ENCODE measurements around the gene SECISBP2. TPM values are rescaled to one million over a fixed set of nuclear protein-coding genes. Genes with fewer than 3 reads are reported as not detected.
A peak's percentile ranks its signal among the peaks of the same experiment; 100 is the strongest.

Gene SECISBP2
- total and polyA plus RNA-seq, 2 of the 13 experiments (the other 11 are each of a cell fraction or from before 2014, with no cell fraction given), result 32.4 to 38.0 TPM

DNA sequence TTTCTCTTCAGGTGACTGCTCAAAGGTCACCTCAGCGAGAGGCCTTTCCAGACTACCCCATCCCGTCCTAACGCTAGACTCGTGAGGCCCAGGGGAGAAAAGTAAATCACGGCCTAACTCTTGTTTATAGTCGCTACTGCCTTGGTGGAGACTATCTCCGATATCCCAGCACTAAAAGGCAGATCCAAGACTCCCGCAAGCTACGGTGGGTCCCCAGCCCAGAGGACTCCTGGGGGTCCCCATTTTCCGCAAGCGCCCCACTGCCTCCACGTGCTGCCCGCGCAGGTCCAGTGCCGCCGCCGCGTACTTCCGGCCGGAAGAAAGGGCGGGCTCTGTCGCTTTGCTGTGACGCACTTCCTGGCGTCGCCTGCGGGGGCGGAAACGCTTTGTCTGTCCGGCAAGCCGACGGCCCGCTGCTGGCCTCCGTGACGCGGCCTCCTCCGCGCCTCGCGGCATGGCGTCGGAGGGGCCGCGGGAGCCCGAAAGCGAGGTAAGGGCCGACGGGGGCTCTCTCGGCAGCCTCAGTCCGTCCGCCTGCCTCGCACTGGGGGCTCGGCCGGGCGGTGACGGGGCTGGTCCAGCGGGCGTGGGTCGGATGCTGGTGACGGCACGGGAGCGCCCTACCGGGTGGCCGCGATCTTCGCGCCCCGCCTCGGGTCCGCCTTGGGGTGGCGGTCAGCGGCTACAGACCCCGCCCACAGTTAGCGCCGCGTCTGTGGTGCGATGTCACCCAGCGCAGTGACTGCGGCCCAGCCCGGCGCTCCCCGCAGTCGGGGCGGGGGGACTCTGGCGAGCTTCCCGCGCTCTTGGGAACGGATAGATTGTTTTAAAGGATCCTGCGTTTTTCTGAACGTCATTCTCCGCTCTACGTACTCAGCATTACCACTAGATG is at the start of gene SECISBP2 (continued):
- TF ChIP-seq ELF1 (CRISPR knock-in tag; IDR thresholded peaks at IDR 0.05) (peak; percentile 97), SKI (IDR thresholded peaks at IDR 0.05; ENCODE audit: partially characterized antibody) (peak; percentile 71), ISL2 (CRISPR knock-in tag; IDR thresholded peaks at IDR 0.05) (peak; percentile 64), NFE2 (CRISPR knock-in tag; IDR thresholded peaks at IDR 0.05) (peak; percentile 36; the same call in 1 of the 2 replicates), RBM39 (IDR thresholded peaks at IDR 0.05; ENCODE audit: low read depth, low read length, poor library complexity, severe bottlenecking) (peak; percentile 90), TRIM24 (CRISPR knock-in tag; IDR thresholded peaks at IDR 0.05) (no peak), ARNTL (CRISPR knock-in tag; IDR thresholded peaks at IDR 0.05) (peak; percentile 84; the same call in 1 of the 2 replicates), MIER2 (CRISPR knock-in tag; IDR thresholded peaks at IDR 0.05) (no peak), ZNF879 (CRISPR knock-in tag; IDR thresholded peaks at IDR 0.05) (peak; percentile 92), KLF11 (CRISPR knock-in tag; IDR thresholded peaks at IDR 0.05) (peak; percentile 73), EZH2 (conservative IDR thresholded peaks at IDR 0.05; ENCODE audit: low read depth, low read length) (no peak), ZNF343 (CRISPR knock-in tag; IDR thresholded peaks at IDR 0.05) (peak; percentile 50; the same call in 1 of the 2 replicates), ZSCAN21 (CRISPR knock-in tag; IDR thresholded peaks at IDR 0.05; ENCODE audit: borderline replicate concordance) (peak; percentile 70; the same call in 1 of the 2 replicates), PHF8 (CRISPR knock-in tag; IDR thresholded peaks at IDR 0.05) (peak; percentile 98), ZNF615 (CRISPR knock-in tag; IDR thresholded peaks at IDR 0.05; ENCODE audit: borderline replicate concordance) (peak; percentile 86; the same call in 1 of the 2 replicates), ZC3H4 (CRISPR knock-in tag; IDR thresholded peaks at IDR 0.05; ENCODE audit: borderline replicate concordance) (peak; percentile 89)
- TF ChIP-seq, protein P1, sequence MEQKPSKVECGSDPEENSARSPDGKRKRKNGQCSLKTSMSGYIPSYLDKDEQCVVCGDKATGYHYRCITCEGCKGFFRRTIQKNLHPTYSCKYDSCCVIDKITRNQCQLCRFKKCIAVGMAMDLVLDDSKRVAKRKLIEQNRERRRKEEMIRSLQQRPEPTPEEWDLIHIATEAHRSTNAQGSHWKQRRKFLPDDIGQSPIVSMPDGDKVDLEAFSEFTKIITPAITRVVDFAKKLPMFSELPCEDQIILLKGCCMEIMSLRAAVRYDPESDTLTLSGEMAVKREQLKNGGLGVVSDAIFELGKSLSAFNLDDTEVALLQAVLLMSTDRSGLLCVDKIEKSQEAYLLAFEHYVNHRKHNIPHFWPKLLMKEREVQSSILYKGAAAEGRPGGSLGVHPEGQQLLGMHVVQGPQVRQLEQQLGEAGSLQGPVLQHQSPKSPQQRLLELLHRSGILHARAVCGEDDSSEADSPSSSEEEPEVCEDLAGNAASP (CRISPR knock-in tag; IDR thresholded peaks at IDR 0.05; ENCODE audit: borderline replicate concordance), result peak; percentile 69
- TF ChIP-seq, protein P2, sequence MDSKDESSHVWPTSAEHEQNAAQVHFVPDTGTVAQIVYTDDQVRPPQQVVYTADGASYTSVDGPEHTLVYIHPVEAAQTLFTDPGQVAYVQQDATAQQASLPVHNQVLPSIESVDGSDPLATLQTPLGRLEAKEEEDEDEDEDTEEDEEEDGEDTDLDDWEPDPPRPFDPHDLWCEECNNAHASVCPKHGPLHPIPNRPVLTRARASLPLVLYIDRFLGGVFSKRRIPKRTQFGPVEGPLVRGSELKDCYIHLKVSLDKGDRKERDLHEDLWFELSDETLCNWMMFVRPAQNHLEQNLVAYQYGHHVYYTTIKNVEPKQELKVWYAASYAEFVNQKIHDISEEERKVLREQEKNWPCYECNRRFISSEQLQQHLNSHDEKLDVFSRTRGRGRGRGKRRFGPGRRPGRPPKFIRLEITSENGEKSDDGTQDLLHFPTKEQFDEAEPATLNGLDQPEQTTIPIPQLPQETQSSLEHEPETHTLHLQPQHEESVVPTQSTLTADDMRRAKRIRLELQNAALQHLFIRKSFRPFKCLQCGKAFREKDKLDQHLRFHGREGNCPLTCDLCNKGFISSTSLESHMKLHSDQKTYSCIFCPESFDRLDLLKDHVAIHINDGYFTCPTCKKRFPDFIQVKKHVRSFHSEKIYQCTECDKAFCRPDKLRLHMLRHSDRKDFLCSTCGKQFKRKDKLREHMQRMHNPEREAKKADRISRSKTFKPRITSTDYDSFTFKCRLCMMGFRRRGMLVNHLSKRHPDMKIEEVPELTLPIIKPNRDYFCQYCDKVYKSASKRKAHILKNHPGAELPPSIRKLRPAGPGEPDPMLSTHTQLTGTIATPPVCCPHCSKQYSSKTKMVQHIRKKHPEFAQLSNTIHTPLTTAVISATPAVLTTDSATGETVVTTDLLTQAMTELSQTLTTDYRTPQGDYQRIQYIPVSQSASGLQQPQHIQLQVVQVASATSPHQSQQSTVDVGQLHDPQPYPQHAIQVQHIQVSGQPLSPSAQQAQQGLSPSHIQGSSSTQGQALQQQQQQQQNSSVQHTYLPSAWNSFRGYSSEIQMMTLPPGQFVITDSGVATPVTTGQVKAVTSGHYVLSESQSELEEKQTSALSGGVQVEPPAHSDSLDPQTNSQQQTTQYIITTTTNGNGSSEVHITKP (CRISPR knock-in tag; IDR thresholded peaks at IDR 0.05; ENCODE audit: low read depth), result no peak; the same call in 1 of the 2 replicates
- TF ChIP-seq, protein P3, sequence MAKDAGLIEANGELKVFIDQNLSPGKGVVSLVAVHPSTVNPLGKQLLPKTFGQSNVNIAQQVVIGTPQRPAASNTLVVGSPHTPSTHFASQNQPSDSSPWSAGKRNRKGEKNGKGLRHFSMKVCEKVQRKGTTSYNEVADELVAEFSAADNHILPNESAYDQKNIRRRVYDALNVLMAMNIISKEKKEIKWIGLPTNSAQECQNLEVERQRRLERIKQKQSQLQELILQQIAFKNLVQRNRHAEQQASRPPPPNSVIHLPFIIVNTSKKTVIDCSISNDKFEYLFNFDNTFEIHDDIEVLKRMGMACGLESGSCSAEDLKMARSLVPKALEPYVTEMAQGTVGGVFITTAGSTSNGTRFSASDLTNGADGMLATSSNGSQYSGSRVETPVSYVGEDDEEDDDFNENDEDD (CRISPR knock-in tag; IDR thresholded peaks at IDR 0.05; ENCODE audit: borderline replicate concordance), result peak; percentile 92
- TF ChIP-seq, protein P4, sequence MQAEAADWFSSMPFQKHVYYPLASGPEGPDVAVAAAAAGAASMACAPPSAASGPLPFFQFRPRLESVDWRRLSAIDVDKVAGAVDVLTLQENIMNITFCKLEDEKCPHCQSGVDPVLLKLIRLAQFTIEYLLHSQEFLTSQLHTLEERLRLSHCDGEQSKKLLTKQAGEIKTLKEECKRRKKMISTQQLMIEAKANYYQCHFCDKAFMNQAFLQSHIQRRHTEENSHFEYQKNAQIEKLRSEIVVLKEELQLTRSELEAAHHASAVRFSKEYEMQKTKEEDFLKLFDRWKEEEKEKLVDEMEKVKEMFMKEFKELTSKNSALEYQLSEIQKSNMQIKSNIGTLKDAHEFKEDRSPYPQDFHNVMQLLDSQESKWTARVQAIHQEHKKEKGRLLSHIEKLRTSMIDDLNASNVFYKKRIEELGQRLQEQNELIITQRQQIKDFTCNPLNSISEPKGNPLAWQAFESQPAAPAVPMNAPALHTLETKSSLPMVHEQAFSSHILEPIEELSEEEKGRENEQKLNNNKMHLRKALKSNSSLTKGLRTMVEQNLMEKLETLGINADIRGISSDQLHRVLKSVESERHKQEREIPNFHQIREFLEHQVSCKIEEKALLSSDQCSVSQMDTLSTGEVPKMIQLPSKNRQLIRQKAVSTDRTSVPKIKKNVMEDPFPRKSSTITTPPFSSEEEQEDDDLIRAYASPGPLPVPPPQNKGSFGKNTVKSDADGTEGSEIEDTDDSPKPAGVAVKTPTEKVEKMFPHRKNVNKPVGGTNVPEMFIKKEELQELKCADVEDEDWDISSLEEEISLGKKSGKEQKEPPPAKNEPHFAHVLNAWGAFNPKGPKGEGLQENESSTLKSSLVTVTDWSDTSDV (CRISPR knock-in tag; IDR thresholded peaks at IDR 0.05), result peak; percentile 59; the same call in 1 of the 2 replicates
